OCI-LY3 (cell line): ENCODE measurements around the gene SGPL1.

ENCODE experiments used
- H2AFZ ChIP-seq: fragments of 200-600, 300-600 bp; shearing (Covaris generic); 2 replicates; pipeline ENCODE4 v1.6.0; 2014; ENCODE audit warnings: antibody characterized with exemption, low read depth, low read length
- H3K27ac ChIP-seq: fragments of 200-600, 300-600 bp; sonication (generic); 2 replicates; pipeline ENCODE4 v1.5.1; 2014; ENCODE audit warnings: mild to moderate bottlenecking, low read length, moderate library complexity, mixed read lengths
- H3K27me3 ChIP-seq: fragments of 200-600, 300-600 bp; sonication (generic); 2 replicates; pipeline ENCODE4 v1.6.1; 2014; ENCODE audit warnings: low read depth, low read length, mixed read lengths
- H3K36me3 ChIP-seq: fragments of 200-600, 300-600 bp; sonication (generic); replicated peaks from 2 replicates; pipeline ENCODE3; 2014; ENCODE audit warnings: low read depth, low read length, mixed read lengths
- H3K4me1 ChIP-seq: fragments of 300-600, 200-600 bp; sonication (generic); 2 replicates; pipeline ENCODE4 v1.6.1; 2014; ENCODE audit warnings: low read length, mixed read lengths
- H3K4me2 ChIP-seq: fragments of 200-600, 300-600 bp; sonication (generic); 2 replicates; pipeline ENCODE4 v1.6.1; 2014; ENCODE audit warnings: low read length, mixed read lengths
- H3K4me3 ChIP-seq: fragments of 300-600, 200-600 bp; sonication (generic); 2 replicates; pipeline ENCODE4 v1.5.1; 2014; ENCODE audit warnings: antibody characterized with exemption, mild to moderate bottlenecking, low read length, moderate library complexity
- H3K79me2 ChIP-seq: fragments of 300-600, 200-600 bp; shearing (Covaris generic); 2 replicates; pipeline ENCODE4 v1.6.1; 2014; ENCODE audit warnings: mild to moderate bottlenecking, low read length, mixed read lengths
- H3K9ac ChIP-seq: fragments of 300-600, 200-600 bp; shearing (Covaris generic); 2 replicates; pipeline ENCODE4 v1.6.0; 2014; ENCODE audit warnings: mild to moderate bottlenecking, low read length, moderate library complexity
- H3K9me3 ChIP-seq: fragments of 200-600, 300-600 bp; shearing (Covaris generic); 2 replicates; pipeline ENCODE4 v1.6.1; 2014; ENCODE audit warnings: low read length, mixed read lengths; ENCODE audit not compliant: insufficient read depth
- H4K20me1 ChIP-seq: fragments of 200-600, 300-600 bp; sonication (generic); 2 replicates; pipeline ENCODE4 v1.6.1; 2016; ENCODE audit warnings: low read length, mixed read lengths; ENCODE audit not compliant: insufficient read depth
- EZH2phosphoT487 ChIP-seq: fragments of 200-600 bp; shearing (Covaris generic); IDR thresholded peaks from 2 replicates; pipeline ENCODE4 v1.6.1; 2018; ENCODE audit warnings: antibody characterized with exemption, mixed run types, low read depth
- TF ChIP-seq, protein P1 (sequence below): fragments of 200-600, 300-600 bp; sonication (generic); IDR thresholded peaks from 2 replicates; pipeline ENCODE4 v1.5.1; 2014; ENCODE audit warnings: antibody characterized with exemption, low read length, low read depth

SGPL1 gene

GRCh38 chr10:70845816-70846215 is 30.1 kb downstream of the SGPL1 start:
- H3K27me3 ChIP-seq: no peaks in the 10 kb centered on the region
- no peaks in the 10 kb centered on the region for H3K36me3 ChIP-seq
- no peak overlapping the region for H3K4me3 ChIP-seq
- no peak overlapping the region for H3K4me2 ChIP-seq
- TF ChIP-seq, protein P1, sequence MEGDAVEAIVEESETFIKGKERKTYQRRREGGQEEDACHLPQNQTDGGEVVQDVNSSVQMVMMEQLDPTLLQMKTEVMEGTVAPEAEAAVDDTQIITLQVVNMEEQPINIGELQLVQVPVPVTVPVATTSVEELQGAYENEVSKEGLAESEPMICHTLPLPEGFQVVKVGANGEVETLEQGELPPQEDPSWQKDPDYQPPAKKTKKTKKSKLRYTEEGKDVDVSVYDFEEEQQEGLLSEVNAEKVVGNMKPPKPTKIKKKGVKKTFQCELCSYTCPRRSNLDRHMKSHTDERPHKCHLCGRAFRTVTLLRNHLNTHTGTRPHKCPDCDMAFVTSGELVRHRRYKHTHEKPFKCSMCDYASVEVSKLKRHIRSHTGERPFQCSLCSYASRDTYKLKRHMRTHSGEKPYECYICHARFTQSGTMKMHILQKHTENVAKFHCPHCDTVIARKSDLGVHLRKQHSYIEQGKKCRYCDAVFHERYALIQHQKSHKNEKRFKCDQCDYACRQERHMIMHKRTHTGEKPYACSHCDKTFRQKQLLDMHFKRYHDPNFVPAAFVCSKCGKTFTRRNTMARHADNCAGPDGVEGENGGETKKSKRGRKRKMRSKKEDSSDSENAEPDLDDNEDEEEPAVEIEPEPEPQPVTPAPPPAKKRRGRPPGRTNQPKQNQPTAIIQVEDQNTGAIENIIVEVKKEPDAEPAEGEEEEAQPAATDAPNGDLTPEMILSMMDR: no peak
- no peak for TF ChIP-seq EZH2phosphoT487
- no peak overlapping the region for H3K9ac ChIP-seq
- no peaks in the 10 kb centered on the region for H3K9me3 ChIP-seq
- no peaks in the 10 kb centered on the region for H3K4me1 ChIP-seq
- no peak overlapping the region for H3K27ac ChIP-seq
- no peaks in the 10 kb centered on the region for H3K79me2 ChIP-seq
- H2AFZ ChIP-seq: no peak overlapping the region
- no peaks in the 10 kb centered on the region for H4K20me1 ChIP-seq

DNA sequence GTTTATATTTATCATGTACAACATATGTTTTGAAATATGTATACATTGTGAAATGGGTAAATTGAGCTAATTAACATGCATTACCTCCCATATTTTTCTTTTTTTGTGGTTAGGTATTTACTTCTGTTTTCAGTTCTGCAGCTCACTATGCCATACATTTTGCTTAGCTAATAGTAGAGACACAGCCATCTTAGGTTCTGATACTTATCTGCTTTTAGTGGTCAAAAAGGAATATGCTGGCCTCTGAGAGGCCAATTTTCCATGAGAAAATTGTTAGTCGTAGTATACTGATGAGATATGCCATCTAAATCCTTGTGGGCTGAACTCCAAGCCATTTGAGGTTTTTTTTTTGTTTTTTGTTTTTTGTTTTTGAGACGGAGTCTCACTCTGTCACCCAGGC is 31.0 kb downstream of the SGPL1 start:
- Histone ChIP-seq H3K27me3 (no peaks in the 10 kb centered on the region), H4K20me1 (no peaks in the 10 kb centered on the region), H3K9ac (no peak overlapping the region), H3K4me2 (no peak overlapping the region), H3K4me3 (no peak overlapping the region), H2AFZ (no peak overlapping the region), H3K79me2 (no peaks in the 10 kb centered on the region), H3K36me3 (no peaks in the 10 kb centered on the region), H3K9me3 (no peaks in the 10 kb centered on the region), H3K27ac (no peak overlapping the region), H3K4me1 (no peaks in the 10 kb centered on the region)
- no peak for TF ChIP-seq EZH2phosphoT487
- TF ChIP-seq, protein P1: no peak

GRCh38 chr10:70847659-70848360 is 32.1 kb downstream of the SGPL1 start:
- no peak overlapping the region for H3K27ac ChIP-seq
- H2AFZ ChIP-seq: no peak overlapping the region
- no peaks in the 10 kb centered on the region for H3K4me1 ChIP-seq
- H3K79me2 ChIP-seq: no peaks in the 10 kb centered on the region
- no peaks in the 10 kb centered on the region for H3K36me3 ChIP-seq
- H3K9ac ChIP-seq: no peak overlapping the region
- no peaks in the 10 kb centered on the region for H4K20me1 ChIP-seq
- H3K27me3 ChIP-seq: no peaks in the 10 kb centered on the region
- H3K4me3 ChIP-seq: no peak overlapping the region
- H3K4me2 ChIP-seq: no peak overlapping the region
- no peak for TF ChIP-seq EZH2phosphoT487
- TF ChIP-seq, protein P1: no peak
- no peaks in the 10 kb centered on the region for H3K9me3 ChIP-seq

- Histone ChIP-seq H2AFZ (no peak overlapping the region), H3K36me3 (no peaks in the 10 kb centered on the region), H3K27me3 (no peaks in the 10 kb centered on the region), H3K27ac (no peak overlapping the region), H3K79me2 (no peaks in the 10 kb centered on the region), H3K9ac (no peak overlapping the region), H3K9me3 (no peaks in the 10 kb centered on the region), H3K4me3 (no peak overlapping the region), H3K4me1 (no peaks in the 10 kb centered on the region), H4K20me1 (no peaks in the 10 kb centered on the region), H3K4me2 (no peak overlapping the region)
- TF ChIP-seq, protein P1: no peak
- no peak for TF ChIP-seq EZH2phosphoT487
These were observed 33.9 kb downstream of the SGPL1 start for GRCh38 chr10:70849582-70850016.
